Fibroblast of the aortic adventitia (primary cell): ENCODE measurements around the gene LIMA1. TPM values are rescaled to one million over a fixed set of nuclear protein-coding genes. Genes with fewer than 3 reads are reported as not detected.

Experiments used
- DNase-seq: peaks from one replicate; pipeline ENCODE4 v3.0.0-alpha.2; 2010; ENCODE audit warnings: low read depth
- H3K4me3 ChIP-seq: 2 replicates; pipeline ENCODE4 v1.5.1; 2011; ENCODE audit warnings: low read depth, mild to moderate bottlenecking, control low read depth, low read length, moderate library complexity
- CTCF ChIP-seq: IDR thresholded peaks from 2 replicates; pipeline ENCODE4 v1.5.1; 2011; ENCODE audit warnings: mild to moderate bottlenecking, low read length, control low read depth, inconsistent platforms; ENCODE audit not compliant: insufficient read depth
- small RNA-seq: library from RNA; depleted of rRNA; stranded (forward); fragments of <200 nt; gene quantifications from one replicate; pipeline ENCODE3, GENCODE V24; 2012
- total RNA-seq: library from RNA; depleted of rRNA; stranded (reverse); fragments of >200 nt; gene quantifications from 2 replicates; pipeline ENCODE4 v1.2.3, GENCODE V29; 2012; ENCODE audit warnings: low replicate concordance

The LIMA1 gene
- total RNA-seq, 1 donor = 229 TPM

GRCh38 chr12:50147281-50147680 is 136.0 kb downstream of the LIMA1 start:
- TF ChIP-seq CTCF = no peak
- DNase-seq = no peak
- no peak overlapping the region for H3K4me3 ChIP-seq

- no peak for TF ChIP-seq CTCF
- H3K4me3 ChIP-seq = no peak overlapping the region
- no peak for DNase-seq
Measured at GRCh38 chr12:50145439-50145838, 137.9 kb downstream of the LIMA1 start.

- no peak for TF ChIP-seq CTCF
- DNase-seq = no peak
- H3K4me3 ChIP-seq = no peak overlapping the region
Measured at GRCh38 chr12:50142993-50143392, 140.3 kb downstream of the LIMA1 start.

- TF ChIP-seq CTCF = peak; percentile 56
- DNase-seq = peak; percentile 78
- no peak overlapping the region for H3K4me3 ChIP-seq
Measured at GRCh38 chr12:50132505-50133135, 150.7 kb downstream of the LIMA1 start.

- no peak for TF ChIP-seq CTCF
- DNase-seq = no peak
- no peak overlapping the region for H3K4me3 ChIP-seq
Measured at GRCh38 chr12:50129290-50129689, 154.0 kb downstream of the LIMA1 start.

- no peak for DNase-seq
- TF ChIP-seq CTCF = no peak
- H3K4me3 ChIP-seq = no peak overlapping the region
Measured at GRCh38 chr12:50127546-50127945, 155.8 kb downstream of the LIMA1 start.

Small RNA genes within 50 kb of the gene (small RNA-seq; reads per million reads assigned to genes)
- gene MIR1293 (2.2 reads per million, percentile 71 among the genes with 10 or more reads in this experiment), gene RNU6-1093P (not detected)

Other genes with a start within 250 kb of the LIMA1 start
- gene ASIC1, start 225.9 kb downstream of the LIMA1 start, total RNA-seq = 4.9 and 5.2 TPM in 2 replicates
- 33.4 and 49.0 TPM in 2 replicates for gene SMARCD1, start 198.2 kb downstream of the LIMA1 start, total RNA-seq
- 0.36 TPM in 1 of 2 replicates, not detected in the other for gene GPD1, start 179.5 kb downstream of the LIMA1 start, total RNA-seq
- gene COX14, start 171.3 kb downstream of the LIMA1 start, total RNA-seq = 12.5 and 36.4 TPM in 2 replicates
- 20.0 and 32.7 TPM in 2 replicates for gene CERS5, start 116.2 kb downstream of the LIMA1 start, total RNA-seq
- gene FAM186A, start 113.1 kb upstream of the LIMA1 start, total RNA-seq = not detected in 2 replicates
- 33.8 and 47.5 TPM in 2 replicates for gene LARP4, start 117.4 kb upstream of the LIMA1 start, total RNA-seq
- gene DIP2B, start 221.5 kb upstream of the LIMA1 start, total RNA-seq = 23.3 and 26.7 TPM in 2 replicates